ENCODE measurements around the gene ATRNL1.

DNA sequence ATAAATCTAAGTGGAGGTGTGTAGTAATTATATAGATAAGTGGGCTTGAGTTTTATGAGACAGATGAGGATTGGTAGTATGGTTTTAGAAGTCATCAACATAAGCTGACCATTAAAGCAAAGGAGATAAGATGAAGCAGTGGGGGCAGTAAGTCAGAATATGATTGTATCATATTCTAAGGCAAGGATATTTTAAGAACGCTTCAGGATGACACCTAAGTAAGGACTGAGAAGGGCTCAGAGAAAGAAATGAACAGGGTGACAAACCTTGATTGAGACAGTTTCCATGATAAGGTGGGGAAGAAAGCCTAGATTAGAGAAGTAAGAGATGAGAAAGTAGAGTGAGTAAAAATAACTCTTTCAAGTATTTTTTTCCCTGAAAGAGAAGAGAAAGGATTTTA is 567.2 kb downstream of the ATRNL1 start:
- TF ChIP-seq, protein P1, sequence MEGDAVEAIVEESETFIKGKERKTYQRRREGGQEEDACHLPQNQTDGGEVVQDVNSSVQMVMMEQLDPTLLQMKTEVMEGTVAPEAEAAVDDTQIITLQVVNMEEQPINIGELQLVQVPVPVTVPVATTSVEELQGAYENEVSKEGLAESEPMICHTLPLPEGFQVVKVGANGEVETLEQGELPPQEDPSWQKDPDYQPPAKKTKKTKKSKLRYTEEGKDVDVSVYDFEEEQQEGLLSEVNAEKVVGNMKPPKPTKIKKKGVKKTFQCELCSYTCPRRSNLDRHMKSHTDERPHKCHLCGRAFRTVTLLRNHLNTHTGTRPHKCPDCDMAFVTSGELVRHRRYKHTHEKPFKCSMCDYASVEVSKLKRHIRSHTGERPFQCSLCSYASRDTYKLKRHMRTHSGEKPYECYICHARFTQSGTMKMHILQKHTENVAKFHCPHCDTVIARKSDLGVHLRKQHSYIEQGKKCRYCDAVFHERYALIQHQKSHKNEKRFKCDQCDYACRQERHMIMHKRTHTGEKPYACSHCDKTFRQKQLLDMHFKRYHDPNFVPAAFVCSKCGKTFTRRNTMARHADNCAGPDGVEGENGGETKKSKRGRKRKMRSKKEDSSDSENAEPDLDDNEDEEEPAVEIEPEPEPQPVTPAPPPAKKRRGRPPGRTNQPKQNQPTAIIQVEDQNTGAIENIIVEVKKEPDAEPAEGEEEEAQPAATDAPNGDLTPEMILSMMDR (IDR thresholded peaks at IDR 0.05; ENCODE audit: low read depth, low read length, poor library complexity, severe bottlenecking) = no peak
- TF ChIP-seq EZH2phosphoT487 (IDR thresholded peaks at IDR 0.05; ENCODE audit: borderline replicate concordance, low read length) = no peak

Data from DOHH2 (cell line).